Activated gamma-delta T cell treated with anti-CD3 and anti-CD28 coated beads, Interleukin-2, amount 50 U/mL, for 16 hours (primary cell): ENCODE data around the gene HTRA2.
"Not testable (repeated sequence)": the region's sequence is repeated elsewhere in the genome, so short reads cannot be mapped to it uniquely, and the experiment has no call there.

Experiments used
- DNase-seq: peaks from one replicate; pipeline ENCODE4 v3.0.0-alpha.2; 2020; ENCODE audit warnings: low read depth

HTRA2 gene

GRCh38 chr2:74529357-74530238 is at the start of gene HTRA2, which contains the start of gene AUP1:
TSS of gene HTRA2 (plus strand) at chr2:74529933. CDS start at chr2:74530007, 74 bp downstream.
TSS of gene AUP1 (minus strand) at chr2:74529706. CDS start at chr2:74529629, 77 bp downstream.
- peak; percentile 79 for DNase-seq

- DNase-seq: no peak
These were observed 48.3 kb upstream of the HTRA2 start for GRCh38 chr2:74481431-74481830.

GRCh38 chr2:74481961-74482800 is 47.6 kb upstream of the HTRA2 start:
- peak; percentile 27 for DNase-seq

GRCh38 chr2:74482801-74483674 is 46.7 kb upstream of the HTRA2 start, which contains the start of the genes CCDC142 and TTC31:
TSS of gene CCDC142 (minus strand) at chr2:74482998. CDS start at chr2:74482837, 161 bp downstream.
TSS of gene TTC31 (plus strand) at chr2:74483081. CDS start at chr2:74483096, 15 bp downstream.
- DNase-seq: peak; percentile 90

GRCh38 chr2:74483675-74484164 is 46.0 kb upstream of the HTRA2 start:
- not testable (repeated sequence) for DNase-seq

GRCh38 chr2:74486141-74486540 is 43.6 kb upstream of the HTRA2 start:
- DNase-seq: no peak

GRCh38 chr2:74488643-74489481 is 40.9 kb upstream of the HTRA2 start:
- DNase-seq: no peak

GRCh38 chr2:74489906-74490305 is 39.8 kb upstream of the HTRA2 start:
- DNase-seq: no peak

GRCh38 chr2:74491648-74492544 is 37.8 kb upstream of the HTRA2 start:
- no peak for DNase-seq

GRCh38 chr2:74493546-74493945 is 36.2 kb upstream of the HTRA2 start:
- DNase-seq: no peak

- DNase-seq: no peak
These were observed 34.3 kb upstream of the HTRA2 start for GRCh38 chr2:74495440-74495839.

- no peak for DNase-seq
These were observed 32.5 kb upstream of the HTRA2 start for GRCh38 chr2:74496997-74497776.

GRCh38 chr2:74497777-74498499 is 31.8 kb upstream of the HTRA2 start:
- no peak for DNase-seq

- no peak for DNase-seq
These were observed 31.1 kb upstream of the HTRA2 start for GRCh38 chr2:74498500-74499266.

GRCh38 chr2:74499267-74499939 is 30.3 kb upstream of the HTRA2 start, which contains the start of gene LBX2:
TSS of gene LBX2 (minus strand) at chr2:74499603. CDS start at chr2:74499537, 66 bp downstream.
- no peak for DNase-seq

- DNase-seq: no peak
These were observed 29.7 kb upstream of the HTRA2 start for GRCh38 chr2:74499940-74500577.
